AG10803 (cell line): ENCODE data around the gene IPO11.

ENCODE experiments used
- DNase-seq: peaks from one replicate; pipeline ENCODE4 v3.0.0; 2010; ENCODE audit warnings: low read depth
- H3K4me3 ChIP-seq: 2 replicates; pipeline ENCODE4 v1.5.1; 2011; ENCODE audit warnings: mild to moderate bottlenecking, low read length, control low read depth
- TF ChIP-seq, protein P1 (sequence below): conservative IDR thresholded peaks from 2 replicates; pipeline ENCODE4 v1.5.1; 2011; ENCODE audit warnings: mild to moderate bottlenecking, low read length, control low read depth, inconsistent platforms

The IPO11 gene

DNA sequence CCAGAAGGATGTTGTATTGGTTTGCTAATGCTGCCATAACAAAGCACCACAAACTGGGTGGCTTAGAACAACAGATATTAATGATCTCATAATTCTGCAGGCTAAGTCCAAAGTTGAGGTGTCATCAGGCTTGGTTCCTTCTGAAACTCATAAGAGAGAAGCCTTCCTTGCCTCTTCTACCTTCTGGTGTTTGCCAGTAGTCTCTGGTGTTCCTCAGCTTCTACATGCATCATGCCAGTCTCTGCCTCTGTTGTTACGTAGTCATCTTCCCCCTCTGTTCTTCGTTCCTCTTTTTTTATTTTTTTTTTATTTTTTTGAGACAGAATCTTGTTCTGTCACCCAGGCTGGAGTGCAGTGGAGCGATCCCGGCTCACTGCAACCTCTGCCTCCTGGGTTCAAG, 227.9 kb downstream of the IPO11 start:
- no peak overlapping the region for H3K4me3 ChIP-seq
- TF ChIP-seq, protein P1, sequence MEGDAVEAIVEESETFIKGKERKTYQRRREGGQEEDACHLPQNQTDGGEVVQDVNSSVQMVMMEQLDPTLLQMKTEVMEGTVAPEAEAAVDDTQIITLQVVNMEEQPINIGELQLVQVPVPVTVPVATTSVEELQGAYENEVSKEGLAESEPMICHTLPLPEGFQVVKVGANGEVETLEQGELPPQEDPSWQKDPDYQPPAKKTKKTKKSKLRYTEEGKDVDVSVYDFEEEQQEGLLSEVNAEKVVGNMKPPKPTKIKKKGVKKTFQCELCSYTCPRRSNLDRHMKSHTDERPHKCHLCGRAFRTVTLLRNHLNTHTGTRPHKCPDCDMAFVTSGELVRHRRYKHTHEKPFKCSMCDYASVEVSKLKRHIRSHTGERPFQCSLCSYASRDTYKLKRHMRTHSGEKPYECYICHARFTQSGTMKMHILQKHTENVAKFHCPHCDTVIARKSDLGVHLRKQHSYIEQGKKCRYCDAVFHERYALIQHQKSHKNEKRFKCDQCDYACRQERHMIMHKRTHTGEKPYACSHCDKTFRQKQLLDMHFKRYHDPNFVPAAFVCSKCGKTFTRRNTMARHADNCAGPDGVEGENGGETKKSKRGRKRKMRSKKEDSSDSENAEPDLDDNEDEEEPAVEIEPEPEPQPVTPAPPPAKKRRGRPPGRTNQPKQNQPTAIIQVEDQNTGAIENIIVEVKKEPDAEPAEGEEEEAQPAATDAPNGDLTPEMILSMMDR = no peak
- no peak for DNase-seq

DNA sequence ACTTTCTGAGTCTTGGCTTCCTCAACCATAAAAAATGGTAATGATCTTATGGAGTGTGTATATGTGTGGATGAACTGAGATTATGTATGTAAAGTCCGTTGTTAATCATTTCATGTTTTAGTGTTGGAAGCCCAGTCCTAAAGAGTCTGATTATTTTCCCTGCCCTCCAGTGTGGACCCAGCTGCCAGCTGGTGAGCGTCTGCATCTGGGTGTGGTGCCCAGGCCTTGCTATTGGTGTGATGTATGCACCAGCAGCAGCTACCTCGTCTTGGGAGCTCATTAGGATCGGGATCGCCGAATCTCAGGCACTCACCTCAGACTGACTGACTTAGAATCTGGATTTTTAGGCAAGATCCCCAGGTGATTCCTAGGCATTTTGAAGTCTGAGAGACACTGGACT, 229.9 kb downstream of the IPO11 start:
- TF ChIP-seq, protein P1 = no peak
- no peak for DNase-seq
- no peak overlapping the region for H3K4me3 ChIP-seq

DNA sequence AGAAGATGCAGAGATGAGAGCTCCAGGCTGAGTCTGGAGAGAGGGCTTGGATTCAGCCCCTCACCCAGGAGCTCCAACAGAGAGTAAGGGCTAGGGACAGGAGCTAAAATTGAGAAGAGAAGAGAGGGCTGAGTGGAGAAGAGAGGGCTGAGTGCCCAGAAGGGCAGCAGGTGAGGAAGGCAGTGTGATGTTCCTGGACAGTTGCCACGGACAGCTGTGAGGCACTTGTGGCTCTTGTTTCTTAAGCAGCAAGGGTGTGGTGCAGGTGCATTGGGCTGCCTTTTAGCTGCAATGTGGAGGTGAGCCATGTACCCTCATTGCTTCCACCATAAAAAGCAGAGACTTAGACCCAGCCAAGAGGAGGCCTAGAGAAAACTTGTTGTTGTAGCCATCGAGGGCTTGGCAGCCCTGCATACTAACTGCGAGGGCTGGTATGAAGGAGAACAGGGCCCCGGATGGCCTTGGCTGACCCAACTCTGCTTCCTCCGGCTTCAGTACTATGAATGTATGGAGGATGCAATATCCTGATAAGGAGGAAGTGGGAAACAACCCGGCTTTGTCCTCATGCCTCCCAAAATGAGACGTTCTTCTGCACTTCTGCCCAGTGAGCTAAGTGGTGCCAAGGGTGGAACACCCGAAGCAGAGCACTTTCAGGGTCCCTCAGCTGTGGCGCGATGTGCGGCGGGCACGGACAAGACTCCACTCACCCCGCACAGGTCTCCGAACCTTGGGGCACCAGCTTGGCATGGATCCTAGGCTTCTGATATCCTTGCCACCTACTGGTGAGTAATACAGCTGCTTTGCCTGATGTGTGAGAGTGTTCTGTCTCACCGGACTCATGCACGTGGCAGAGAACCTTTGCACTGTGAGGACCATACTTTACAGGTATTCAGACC, 231.2 kb downstream of the IPO11 start:
- TF ChIP-seq, protein P1 = no peak
- no peak for DNase-seq
- H3K4me3 ChIP-seq = no peak overlapping the region

DNA sequence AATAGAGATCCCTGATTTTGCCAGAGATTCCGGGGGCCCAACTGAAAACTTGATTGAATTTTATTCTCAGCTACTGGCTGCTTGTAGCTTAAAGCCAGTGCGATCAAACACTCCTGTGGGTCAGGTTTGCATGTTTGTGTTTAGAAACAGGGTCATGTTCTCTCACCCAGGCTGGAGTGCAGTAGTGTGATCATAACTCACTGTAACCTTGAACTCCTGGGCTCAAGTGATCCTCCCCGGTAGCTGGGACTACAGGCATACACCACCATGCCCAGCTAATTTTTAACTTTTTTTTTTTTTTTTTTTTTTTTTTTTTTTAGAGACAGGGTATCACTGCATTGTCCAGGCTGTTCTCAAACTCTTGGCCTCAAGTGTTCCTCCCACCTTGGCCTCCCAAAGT, 232.7 kb downstream of the IPO11 start:
- TF ChIP-seq, protein P1 = no peak
- H3K4me3 ChIP-seq = no peak overlapping the region
- DNase-seq = no peak

DNA sequence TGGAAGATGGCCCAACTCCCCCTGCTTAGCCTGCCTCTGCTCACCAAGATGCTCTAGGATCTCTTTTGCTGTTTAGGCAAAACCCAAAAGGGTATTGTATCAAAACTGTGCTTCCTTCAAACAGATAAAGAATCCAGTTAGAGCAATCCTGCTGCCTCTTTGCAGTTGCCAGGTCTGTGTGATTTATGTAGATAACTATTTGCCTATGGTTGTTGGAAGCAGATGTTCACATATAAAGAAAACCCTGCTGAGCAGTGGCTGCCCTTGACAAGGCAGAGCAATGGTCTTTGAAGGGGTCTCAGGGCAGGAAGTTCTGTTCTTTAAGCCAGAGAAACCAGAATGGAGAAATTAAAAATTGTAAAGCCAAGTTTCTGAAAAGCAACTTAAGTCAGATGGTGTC, 234.7 kb downstream of the IPO11 start:
- no peak overlapping the region for H3K4me3 ChIP-seq
- TF ChIP-seq, protein P1 = no peak
- no peak for DNase-seq

DNA sequence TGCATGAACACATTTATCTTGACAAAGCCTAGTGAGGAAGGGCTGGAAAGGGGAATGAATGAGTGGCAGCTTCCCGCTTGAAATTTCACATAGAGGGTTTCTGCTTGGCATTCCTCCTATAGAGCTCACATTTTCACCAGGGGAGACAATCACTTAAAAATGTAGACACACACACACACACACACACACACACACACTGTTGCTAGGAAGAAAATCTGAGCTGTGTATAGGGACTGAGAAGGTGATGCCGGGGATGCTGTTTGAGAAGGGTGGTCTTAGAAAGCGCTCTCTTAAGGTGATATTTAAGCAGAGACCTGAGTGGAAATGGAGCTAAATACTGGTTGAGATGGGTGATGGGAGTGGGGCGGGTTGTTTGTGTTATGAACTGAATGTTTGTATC, 236.5 kb downstream of the IPO11 start:
- no peak overlapping the region for H3K4me3 ChIP-seq
- TF ChIP-seq, protein P1 = no peak
- DNase-seq = no peak

DNA sequence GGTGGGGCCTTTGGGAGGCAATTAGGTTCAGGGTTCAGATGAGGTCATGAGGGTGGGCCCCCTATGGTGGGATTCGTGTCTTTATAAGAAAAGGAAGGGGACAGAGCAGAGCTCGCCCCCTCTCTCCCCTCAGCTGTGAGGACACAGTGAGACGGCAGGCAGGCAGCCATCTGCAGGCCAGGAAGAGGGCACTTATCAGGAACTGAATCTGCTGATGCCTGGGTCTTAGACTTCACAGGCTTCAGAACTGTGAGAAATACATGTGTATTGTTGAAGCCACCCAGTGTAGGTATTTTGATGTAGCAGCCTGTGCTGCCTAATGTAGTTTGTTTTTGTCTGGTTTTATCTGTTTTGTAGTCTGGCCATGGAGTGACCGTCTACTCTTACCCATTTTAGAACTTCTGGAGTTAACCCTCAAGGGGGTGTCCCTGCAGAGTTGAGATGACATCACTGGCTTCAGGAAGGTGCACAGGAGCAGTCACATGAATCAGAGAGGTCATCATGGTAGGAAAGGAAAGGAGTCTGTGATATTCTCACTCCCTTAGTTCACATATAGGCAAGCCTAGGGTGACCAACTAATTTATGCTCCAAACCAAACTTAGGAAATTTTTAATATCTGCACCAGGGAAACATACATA, 237.0 kb downstream of the IPO11 start:
- no peak overlapping the region for H3K4me3 ChIP-seq
- no peak for DNase-seq
- TF ChIP-seq, protein P1 = no peak
